HepG2 (cell line): ENCODE data around the gene POLR3GL. TPM values are rescaled to one million over a fixed set of nuclear protein-coding genes. Genes with fewer than 3 reads are reported as not detected.

ENCODE experiments used
- AFF4 ChIP-seq: sonication (generic); formaldehyde crosslinking; IDR thresholded peaks from 2 replicates; pipeline ENCODE4 v1.4.0; 2020; ENCODE audit warnings: missing genetic modification reagents
- CCAR2 ChIP-seq: fragments of 200-400 bp; formaldehyde crosslinking; optimal IDR thresholded peaks from 2 replicates; pipeline ENCODE3; 2018; ENCODE audit warnings: low read depth, mild to moderate bottlenecking, low read length, moderate library complexity
- CEBPG ChIP-seq: IDR thresholded peaks from 2 replicates; pipeline ENCODE4 v1.6.1; 2016
- CREB3 ChIP-seq: sonication (generic); formaldehyde crosslinking; IDR thresholded peaks from 2 replicates; pipeline ENCODE4 v1.5.0; 2020; ENCODE audit warnings: missing genetic modification reagents
- GRHL1 ChIP-seq: sonication (generic); formaldehyde crosslinking; conservative IDR thresholded peaks from 2 replicates; pipeline ENCODE4 v1.8.0; 2022; ENCODE audit warnings: missing genetic modification reagents
- HNRNPL ChIP-seq: fragments of 200-400 bp; formaldehyde crosslinking; IDR thresholded peaks from 2 replicates; pipeline ENCODE4 v1.6.1; 2017; ENCODE audit warnings: mild to moderate bottlenecking, low read depth, low read length
- IKZF1 ChIP-seq: fragments of 450-650 bp; IDR thresholded peaks from 2 replicates; pipeline ENCODE4 v1.7.1; 2016
- IKZF5 ChIP-seq: IDR thresholded peaks from 2 replicates; pipeline ENCODE4 v1.6.1; 2018; ENCODE audit warnings: missing genetic modification reagents, mild to moderate bottlenecking, missing compliant biosample characterization
- NCOA2 ChIP-seq: sonication (generic); formaldehyde crosslinking; IDR thresholded peaks from 2 replicates; pipeline ENCODE4 v1.8.0; 2022; ENCODE audit warnings: inconsistent platforms
- NONO ChIP-seq, 2 experiments: fragments of 450-650 bp in 1 of 2; sonication (generic) in 1 of 2; formaldehyde crosslinking in 1 of 2; IDR thresholded peaks in 1 of 2; conservative IDR thresholded peaks in 1 of 2; 2 replicates each; pipeline versions ENCODE4 v1.6.1 to v1.8.0; 2017 to 2022; ENCODE audit warnings: mild to moderate bottlenecking in 1 of 2, missing genetic modification reagents in 1 of 2, moderate library complexity in 1 of 2
- PHF21A ChIP-seq: sonication (generic); formaldehyde crosslinking; IDR thresholded peaks from 2 replicates; pipeline ENCODE4 v1.5.0; 2020; ENCODE audit warnings: mild to moderate bottlenecking, missing genetic modification reagents
- RAD21 ChIP-seq: fragments of 450-650 bp; formaldehyde crosslinking; IDR thresholded peaks from 2 replicates; pipeline ENCODE4 v1.5.0; 2020; ENCODE audit warnings: mild to moderate bottlenecking
- RNF219 ChIP-seq: sonication (generic); formaldehyde crosslinking; IDR thresholded peaks from 2 replicates; pipeline ENCODE4 v1.5.0; 2020; ENCODE audit warnings: mild to moderate bottlenecking, missing genetic modification reagents
- SP2 ChIP-seq: sonication (generic); formaldehyde crosslinking; IDR thresholded peaks from 2 replicates; pipeline ENCODE4 v1.5.1; 2020; ENCODE audit warnings: mild to moderate bottlenecking, missing genetic modification reagents
- ZEB1 ChIP-seq: IDR thresholded peaks from 2 replicates; pipeline ENCODE4 v1.6.1; 2012; ENCODE audit warnings: mild to moderate bottlenecking, low read depth, inconsistent platforms; ENCODE audit not compliant: insufficient replicate concordance
- ZNF501 ChIP-seq: sonication (generic); formaldehyde crosslinking; IDR thresholded peaks from 2 replicates; pipeline ENCODE4 v1.5.1; 2020; ENCODE audit warnings: mild to moderate bottlenecking, moderate library complexity, missing genetic modification reagents
- ZNF513 ChIP-seq: sonication (generic); formaldehyde crosslinking; conservative IDR thresholded peaks from 2 replicates; pipeline ENCODE4 v1.5.0; 2020; ENCODE audit warnings: missing genetic modification reagents
- ZNF878 ChIP-seq: sonication (generic); formaldehyde crosslinking; IDR thresholded peaks from 2 replicates; pipeline ENCODE4 v1.8.1; 2023; ENCODE audit warnings: mild to moderate bottlenecking, missing genetic modification reagents, moderate library complexity
- polyA plus RNA-seq, 8 experiments: library from polyadenylated mRNA; depleted of rRNA in 3 of 8; stranded (reverse) in 7 of 8; unstranded in 1 of 8; fragments of >200 nt; fragmentation: Illumina TruSeq in 4 of 8; extraction: Trizol in 4 of 8; gene quantifications; 2 replicates each; pipeline versions ENCODE4 v1.2.1 to v1.2.3, GENCODE V29; 2011 to 2016; ENCODE audit warnings: low read depth in 4 of 8, missing spikeins in 1 of 8, mixed read lengths in 1 of 8; ENCODE audit not compliant: insufficient read depth in 1 of 8
- total RNA-seq, 5 experiments: library from RNA; depleted of rRNA; stranded (reverse); fragments of >200 nt; fragmentation: Illumina TruSeq; extraction: Trizol; gene quantifications; 2 replicates each; pipeline ENCODE4 v1.2.3, GENCODE V29; 2016; ENCODE audit warnings: low read depth in 1 of 5

The POLR3GL gene
- total and polyA plus RNA-seq, 2 of the 13 experiments (the other 11 are each of a cell fraction or from before 2014, with no cell fraction given): 11.5 to 12.4 TPM

GRCh38 chr1:145996433-145997015 lies 32.0 kb downstream of the POLR3GL start, which contains the start of gene TXNIP (continued):
- peak; percentile 68 for TF ChIP-seq SP2 (CRISPR knock-in tag)
- 0 out of 2 replicates have a peak, but pooled peaks have one; percentile 14 for TF ChIP-seq RAD21 (CRISPR knock-in tag)
- no peak for TF ChIP-seq IKZF1
- no peak for TF ChIP-seq ZEB1
- peak; percentile 58; the same call in 1 of the 2 replicates for TF ChIP-seq RNF219 (CRISPR knock-in tag)
- peak; percentile 94 for TF ChIP-seq NCOA2 (CRISPR knock-in tag)
- peak; percentile 97 for TF ChIP-seq ZNF878 (CRISPR knock-in tag)
- TF ChIP-seq CCAR2: no peak
- TF ChIP-seq AFF4: peak; percentile 93
- TF ChIP-seq CREB3 (CRISPR knock-in tag): no peak
- no peak for TF ChIP-seq HNRNPL
- no peak for TF ChIP-seq GRHL1 (CRISPR knock-in tag)
- TF ChIP-seq ZNF513 (CRISPR knock-in tag): no peak
- TF ChIP-seq PHF21A (CRISPR knock-in tag): peak; percentile 90
- peak; percentile 51 for TF ChIP-seq CEBPG (CRISPR knock-in tag)
- peak; percentile 89 for TF ChIP-seq ZNF501 (CRISPR knock-in tag)
- TF ChIP-seq IKZF5 (CRISPR knock-in tag): peak; percentile 83
- TF ChIP-seq NONO (IDR thresholded peaks at IDR 0.05): no peak
- peak; percentile 92 for TF ChIP-seq NONO (CRISPR knock-in tag; conservative IDR thresholded peaks at IDR 0.05)
